ENCODE data around the gene NNMT.

Gene NNMT

DNA sequence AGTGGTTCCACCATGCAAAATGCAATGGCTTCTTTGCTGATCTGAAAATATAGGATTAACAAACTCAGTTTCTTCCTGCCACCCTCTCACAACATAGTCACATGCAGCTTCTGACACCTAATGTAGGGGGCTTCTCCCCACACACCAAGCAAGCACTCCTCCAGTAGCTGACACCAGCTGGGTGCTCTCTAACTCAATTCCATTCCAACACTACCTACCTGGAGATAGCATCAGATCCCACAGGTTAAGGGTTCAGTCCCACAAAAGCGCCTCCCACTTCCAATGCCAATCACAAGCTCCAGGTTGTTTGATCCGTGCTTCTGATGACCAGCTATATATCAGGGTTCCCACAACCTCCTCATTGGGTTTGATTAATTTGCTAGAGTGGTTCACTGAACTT is 31.8 kb upstream of the NNMT start:
- H3K9me3 ChIP-seq (replicated peaks; ENCODE audit: insufficient read depth, low read length): no peaks in the 10 kb centered on the region
- no peaks in the 10 kb centered on the region for H3K36me3 ChIP-seq (replicated peaks; ENCODE audit: insufficient read depth, low read length)
- H3K79me2 ChIP-seq (ENCODE audit: low read length): no peaks in the 10 kb centered on the region
- no peak overlapping the region for H3K27ac ChIP-seq (ENCODE audit: low read length)
- H3K4me3 ChIP-seq (ENCODE audit: low read length): no peak overlapping the region
- H2AFZ ChIP-seq (ENCODE audit: low read length): no peak overlapping the region
- DNase-seq: no peak
- no peaks in the 10 kb centered on the region for H3F3A ChIP-seq (ENCODE audit: insufficient read depth, low read length)
- H4K20me1 ChIP-seq (ENCODE audit: insufficient read depth, low read length): no peaks in the 10 kb centered on the region
- no peak for TF ChIP-seq EZH2phosphoT487 (IDR thresholded peaks at IDR 0.05; ENCODE audit: low read length)
- TF ChIP-seq EZH2 (optimal IDR thresholded peaks at IDR 0.05; ENCODE audit: low read depth, low read length): no peak
- TF ChIP-seq, protein P1, sequence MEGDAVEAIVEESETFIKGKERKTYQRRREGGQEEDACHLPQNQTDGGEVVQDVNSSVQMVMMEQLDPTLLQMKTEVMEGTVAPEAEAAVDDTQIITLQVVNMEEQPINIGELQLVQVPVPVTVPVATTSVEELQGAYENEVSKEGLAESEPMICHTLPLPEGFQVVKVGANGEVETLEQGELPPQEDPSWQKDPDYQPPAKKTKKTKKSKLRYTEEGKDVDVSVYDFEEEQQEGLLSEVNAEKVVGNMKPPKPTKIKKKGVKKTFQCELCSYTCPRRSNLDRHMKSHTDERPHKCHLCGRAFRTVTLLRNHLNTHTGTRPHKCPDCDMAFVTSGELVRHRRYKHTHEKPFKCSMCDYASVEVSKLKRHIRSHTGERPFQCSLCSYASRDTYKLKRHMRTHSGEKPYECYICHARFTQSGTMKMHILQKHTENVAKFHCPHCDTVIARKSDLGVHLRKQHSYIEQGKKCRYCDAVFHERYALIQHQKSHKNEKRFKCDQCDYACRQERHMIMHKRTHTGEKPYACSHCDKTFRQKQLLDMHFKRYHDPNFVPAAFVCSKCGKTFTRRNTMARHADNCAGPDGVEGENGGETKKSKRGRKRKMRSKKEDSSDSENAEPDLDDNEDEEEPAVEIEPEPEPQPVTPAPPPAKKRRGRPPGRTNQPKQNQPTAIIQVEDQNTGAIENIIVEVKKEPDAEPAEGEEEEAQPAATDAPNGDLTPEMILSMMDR (IDR thresholded peaks at IDR 0.05; ENCODE audit: low read length): no peak
- no peaks in the 10 kb centered on the region for H3K27me3 ChIP-seq (replicated peaks; ENCODE audit: insufficient read depth, low read length)
- no peaks in the 10 kb centered on the region for H3K4me1 ChIP-seq (ENCODE audit: low read length)
- H3K4me2 ChIP-seq (ENCODE audit: low read depth, low read length): no peak overlapping the region
- H3K9ac ChIP-seq (ENCODE audit: low read length): no peak overlapping the region
- H3K9me2 ChIP-seq (replicated peaks; ENCODE audit: insufficient read depth, low read length): no peaks in the 10 kb centered on the region

DNA sequence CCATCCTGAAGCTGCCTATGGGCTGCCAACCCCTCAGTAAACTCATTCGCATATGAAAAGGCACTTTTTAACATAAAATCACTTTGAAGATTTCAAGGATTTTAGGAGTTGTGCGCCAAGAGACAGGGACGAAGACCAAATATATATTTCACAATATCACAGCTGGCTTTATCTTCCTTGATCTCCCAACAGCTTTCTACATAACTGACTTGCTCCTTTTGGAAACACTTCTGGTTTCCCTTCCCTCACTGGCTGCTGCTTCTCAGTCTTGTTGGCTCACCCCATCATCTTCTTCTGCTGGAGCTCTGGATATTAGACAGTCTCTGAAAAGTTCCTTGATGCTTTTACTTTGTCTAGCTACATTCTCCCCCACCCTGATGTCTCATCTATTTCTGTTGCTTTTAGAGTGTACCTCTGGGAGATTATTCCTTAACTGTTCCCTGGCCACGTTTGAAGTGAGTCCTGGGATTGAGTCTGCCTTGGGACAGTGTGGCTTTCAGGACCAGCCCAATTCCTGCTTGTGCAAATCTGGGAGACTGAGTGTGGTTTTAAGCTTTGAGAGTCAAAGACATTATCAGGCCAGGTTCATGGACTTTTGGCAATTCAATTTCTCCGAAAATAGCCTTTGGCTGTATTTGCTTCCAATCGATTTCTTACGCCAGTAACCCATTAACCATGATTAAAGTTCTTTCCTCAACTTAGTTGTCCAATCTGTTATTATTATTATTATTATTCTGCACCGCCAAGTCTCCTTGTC is 30.9 kb upstream of the NNMT start:
- H3K79me2 ChIP-seq (ENCODE audit: low read length): no peaks in the 10 kb centered on the region
- TF ChIP-seq, protein P1 (IDR thresholded peaks at IDR 0.05; ENCODE audit: low read length): no peak
- no peak for TF ChIP-seq EZH2 (optimal IDR thresholded peaks at IDR 0.05; ENCODE audit: low read depth, low read length)
- H3K9ac ChIP-seq (ENCODE audit: low read length): no peak overlapping the region
- no peaks in the 10 kb centered on the region for H3K27me3 ChIP-seq (replicated peaks; ENCODE audit: insufficient read depth, low read length)
- H3K36me3 ChIP-seq (replicated peaks; ENCODE audit: insufficient read depth, low read length): no peaks in the 10 kb centered on the region
- DNase-seq: no peak
- no peak overlapping the region for H3K4me3 ChIP-seq (ENCODE audit: low read length)
- no peaks in the 10 kb centered on the region for H4K20me1 ChIP-seq (ENCODE audit: insufficient read depth, low read length)
- no peaks in the 10 kb centered on the region for H3K9me3 ChIP-seq (replicated peaks; ENCODE audit: insufficient read depth, low read length)
- H2AFZ ChIP-seq (ENCODE audit: low read length): no peak overlapping the region
- no peak overlapping the region for H3K4me2 ChIP-seq (ENCODE audit: low read depth, low read length)
- H3K4me1 ChIP-seq (ENCODE audit: low read length): no peaks in the 10 kb centered on the region
- H3K9me2 ChIP-seq (replicated peaks; ENCODE audit: insufficient read depth, low read length): no peaks in the 10 kb centered on the region
- H3F3A ChIP-seq (ENCODE audit: insufficient read depth, low read length): no peaks in the 10 kb centered on the region
- no peak overlapping the region for H3K27ac ChIP-seq (ENCODE audit: low read length)

DNA sequence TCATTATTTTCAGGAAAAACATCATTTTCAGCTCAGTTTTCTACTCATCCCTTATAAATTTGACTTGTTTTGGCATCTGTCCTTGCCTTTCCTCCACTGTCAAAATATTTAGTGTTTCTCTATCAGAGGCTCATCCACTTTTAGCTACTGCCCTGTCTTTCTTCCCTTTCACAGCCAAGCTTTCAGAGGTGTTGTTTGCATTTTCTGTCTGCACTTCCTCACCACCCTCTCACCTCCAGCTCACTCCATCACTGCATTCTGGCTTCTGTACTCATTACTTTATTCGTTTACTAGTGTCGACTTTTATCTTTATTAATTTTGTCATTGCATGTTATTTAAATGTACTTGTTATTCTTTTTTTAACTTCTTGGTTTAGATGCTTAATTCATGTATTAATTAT is 26.7 kb upstream of the NNMT start:
- no peak for DNase-seq
- Histone ChIP-seq H3K9me3 (replicated peaks; ENCODE audit: insufficient read depth, low read length) (no peaks in the 10 kb centered on the region), H3K79me2 (ENCODE audit: low read length) (no peaks in the 10 kb centered on the region), H3K4me1 (ENCODE audit: low read length) (no peaks in the 10 kb centered on the region), H3K4me2 (ENCODE audit: low read depth, low read length) (no peak overlapping the region), H3F3A (ENCODE audit: insufficient read depth, low read length) (no peaks in the 10 kb centered on the region), H3K27me3 (replicated peaks; ENCODE audit: insufficient read depth, low read length) (no peaks in the 10 kb centered on the region), H3K36me3 (replicated peaks; ENCODE audit: insufficient read depth, low read length) (no peaks in the 10 kb centered on the region), H3K9ac (ENCODE audit: low read length) (no peak overlapping the region), H2AFZ (ENCODE audit: low read length) (no peak overlapping the region), H4K20me1 (ENCODE audit: insufficient read depth, low read length) (no peaks in the 10 kb centered on the region), H3K27ac (ENCODE audit: low read length) (no peak overlapping the region), H3K9me2 (replicated peaks; ENCODE audit: insufficient read depth, low read length) (no peaks in the 10 kb centered on the region), H3K4me3 (ENCODE audit: low read length) (no peak overlapping the region)
- TF ChIP-seq, protein P1 (IDR thresholded peaks at IDR 0.05; ENCODE audit: low read length): no peak
- TF ChIP-seq EZH2 (optimal IDR thresholded peaks at IDR 0.05; ENCODE audit: low read depth, low read length) (no peak), EZH2phosphoT487 (IDR thresholded peaks at IDR 0.05; ENCODE audit: low read length) (no peak)
